Middle frontal gyrus (tissue), 1 donor: ENCODE measurements around the gene ACAA1.
"Not testable (repeated sequence)": the region's sequence is repeated elsewhere in the genome, so short reads cannot be mapped to it uniquely, and the experiment has no call there.

Source experiments
- DNase-seq: peaks from one replicate; pipeline ENCODE4 v3.0.0-alpha.2; 2015; ENCODE audit warnings: low spot score; ENCODE audit errors: extremely low spot score

The ACAA1 gene

DNA sequence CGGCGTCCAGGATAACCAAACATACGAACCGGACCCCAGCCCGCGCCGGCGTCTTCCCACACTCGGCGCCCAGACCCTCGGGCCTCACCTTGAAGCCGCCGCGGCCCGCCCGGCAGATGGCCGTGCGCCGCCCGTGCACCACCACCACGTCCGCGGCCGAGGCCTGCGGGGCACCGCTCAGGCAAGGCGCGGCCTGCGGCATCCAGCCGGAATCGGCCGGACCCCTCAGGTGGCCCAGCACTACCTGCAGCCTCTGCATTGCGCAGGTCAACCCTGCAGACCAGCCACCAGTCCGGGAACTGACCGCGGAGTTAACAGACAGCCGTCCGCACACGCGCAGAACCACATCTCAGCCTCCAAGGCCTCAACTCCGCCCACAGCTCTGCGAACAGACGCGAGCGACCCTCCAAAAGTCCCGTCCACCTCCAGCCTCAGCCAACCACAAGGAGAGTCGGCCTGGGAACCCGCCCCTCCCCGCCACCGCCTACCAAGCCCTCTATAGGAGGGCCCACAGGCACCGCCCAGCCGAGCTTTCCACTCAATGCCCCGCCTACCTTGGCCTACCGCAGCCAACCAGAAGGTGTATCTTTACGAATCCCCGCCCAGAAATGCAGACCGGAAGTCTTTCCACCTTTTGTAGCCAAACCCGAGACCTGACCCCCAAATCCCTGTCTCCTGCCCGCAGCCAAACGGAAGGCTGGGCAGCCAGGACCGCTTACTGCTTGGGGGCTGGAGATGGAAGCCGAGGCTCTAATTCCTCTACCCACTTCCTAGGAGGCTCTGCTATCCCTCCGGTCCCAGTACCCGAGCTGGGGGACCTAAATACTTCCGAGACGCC, at the start of gene ACAA1:
Gene ACAA1 (minus strand): TSS at position 351 of the 838 bp plus-strand sequence. CDS start 92 bp downstream, at position 259.
- DNase-seq: peak; percentile 97

GRCh38 chr3:38177181-38177580, 40.3 kb upstream of the ACAA1 start:
- no peak for DNase-seq

DNA sequence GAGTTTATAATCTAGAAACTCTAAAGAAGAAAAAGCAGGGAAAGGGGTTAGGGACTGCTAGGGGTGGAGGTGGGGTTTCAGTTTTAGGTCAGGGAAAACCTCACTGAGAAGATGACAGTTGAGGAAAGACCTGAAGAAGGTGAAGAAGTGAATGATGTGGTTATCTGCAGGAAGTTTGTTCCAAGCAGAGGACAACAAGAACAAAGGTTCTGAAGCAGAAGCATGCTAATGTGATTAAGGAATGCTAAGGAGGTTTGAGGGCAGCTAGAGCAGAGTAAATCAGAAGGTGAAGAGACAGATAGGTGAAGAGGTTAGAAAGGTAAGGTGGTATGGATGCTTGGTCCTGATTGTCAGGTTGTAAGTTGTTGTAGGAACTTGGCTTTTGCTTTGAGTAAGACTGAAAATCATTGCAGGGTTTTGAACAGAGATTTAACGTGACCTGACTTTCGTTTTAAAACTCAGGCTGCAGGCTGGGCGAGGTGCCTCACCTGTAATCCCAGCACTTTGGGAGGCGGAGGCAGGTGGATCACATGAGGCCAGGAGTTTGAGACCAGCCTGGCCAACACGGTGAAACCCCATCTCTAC, 37.0 kb upstream of the ACAA1 start:
- DNase-seq: no peak

- no peak for DNase-seq
Observed at GRCh38 chr3:38171622-38172021, 34.7 kb upstream of the ACAA1 start.

- DNase-seq: no peak
Observed at GRCh38 chr3:38170722-38171121, 33.8 kb upstream of the ACAA1 start.

GRCh38 chr3:38169027-38169317, 32.0 kb upstream of the ACAA1 start:
- DNase-seq: no peak

DNA sequence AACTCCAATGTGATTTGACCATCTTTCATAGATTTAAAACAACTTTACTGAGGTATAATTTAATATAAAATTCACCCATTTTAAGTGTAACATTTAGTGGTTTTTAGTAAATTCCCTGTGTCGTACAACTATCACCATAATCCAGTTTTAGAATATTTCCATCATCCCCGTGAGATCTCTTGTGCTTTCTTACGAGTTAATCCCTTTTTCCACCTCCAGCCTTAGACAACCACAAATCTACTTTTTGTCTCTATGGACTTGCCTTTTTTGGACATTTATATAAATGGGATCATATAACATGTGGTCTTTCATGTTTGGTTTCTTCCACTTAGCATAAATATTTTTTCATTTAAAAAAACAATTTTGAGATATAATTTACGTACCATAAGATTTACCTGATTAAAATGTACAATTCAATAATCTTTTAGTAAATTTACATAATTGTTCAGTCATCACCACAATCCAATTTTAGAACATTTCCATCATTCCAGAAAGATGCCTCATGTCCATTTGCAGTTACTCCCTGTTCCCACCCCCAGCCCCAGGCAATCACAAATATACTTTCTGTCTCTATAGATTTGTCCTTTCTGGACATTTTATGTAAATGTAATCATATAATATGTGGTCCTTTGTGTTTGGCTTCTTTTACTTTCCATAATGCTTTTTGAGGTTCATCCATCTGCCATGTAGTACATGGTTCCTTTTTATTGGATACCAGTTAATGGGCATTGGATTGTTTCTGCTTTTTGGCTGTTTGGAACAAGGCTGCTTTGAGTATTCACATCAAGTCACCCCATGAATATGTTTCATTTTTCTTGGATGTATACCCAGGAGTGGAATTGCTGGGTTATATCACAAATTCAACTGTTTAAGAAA, 31.5 kb upstream of the ACAA1 start:
- DNase-seq: no peak

DNA sequence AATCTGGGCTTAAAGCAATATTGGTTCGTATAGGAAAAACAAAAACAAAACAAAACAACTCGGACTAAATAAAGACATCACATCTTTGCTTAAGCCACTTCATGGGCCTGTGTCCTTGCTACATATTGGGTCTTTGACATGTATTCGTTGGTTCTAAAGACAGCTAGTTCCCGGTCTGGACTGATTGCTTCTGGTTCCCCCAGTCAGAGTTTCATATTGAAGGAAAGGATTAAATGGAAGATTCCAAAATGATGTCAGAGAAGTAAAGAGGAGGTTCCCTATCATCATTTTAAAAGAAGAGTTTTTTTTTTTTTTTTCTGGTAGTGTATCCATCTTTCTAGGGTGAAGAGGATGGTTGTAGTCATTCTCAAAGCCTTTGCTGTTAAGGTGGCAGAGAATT, 30.7 kb upstream of the ACAA1 start:
- DNase-seq: no peak

DNA sequence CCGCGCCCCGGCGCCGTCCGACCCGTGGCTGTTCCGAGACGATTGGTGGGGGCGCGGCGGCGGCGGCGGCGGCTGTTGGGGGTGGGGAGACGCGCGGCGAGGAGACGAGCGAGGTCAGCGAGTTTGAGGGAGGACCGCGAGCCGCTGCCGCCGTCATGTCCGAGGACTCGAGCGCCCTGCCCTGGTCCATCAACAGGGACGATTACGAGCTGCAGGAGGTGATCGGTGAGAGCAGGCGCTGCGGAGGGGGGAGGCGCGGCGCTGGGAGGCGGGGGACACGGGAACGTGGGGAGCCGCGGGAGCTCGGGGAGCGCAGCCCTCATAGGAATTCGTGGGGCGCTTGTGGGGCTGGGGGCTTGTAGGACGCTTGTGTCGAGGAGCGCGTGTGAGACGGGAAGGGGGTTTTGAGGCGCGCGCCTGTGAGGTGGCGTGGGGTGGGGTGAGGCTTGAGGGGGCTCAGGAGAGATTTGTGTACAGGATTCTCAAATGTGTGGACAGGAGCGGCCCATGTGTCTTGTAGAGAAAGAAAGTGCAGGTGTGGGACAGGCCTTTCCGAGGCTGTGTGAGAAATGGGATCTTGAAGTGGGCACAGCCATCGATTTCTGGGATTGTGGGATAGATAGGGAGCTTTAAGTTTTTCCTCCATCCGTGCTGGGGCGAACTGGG, 28.9 kb upstream of the ACAA1 start:
- no peak for DNase-seq

DNA sequence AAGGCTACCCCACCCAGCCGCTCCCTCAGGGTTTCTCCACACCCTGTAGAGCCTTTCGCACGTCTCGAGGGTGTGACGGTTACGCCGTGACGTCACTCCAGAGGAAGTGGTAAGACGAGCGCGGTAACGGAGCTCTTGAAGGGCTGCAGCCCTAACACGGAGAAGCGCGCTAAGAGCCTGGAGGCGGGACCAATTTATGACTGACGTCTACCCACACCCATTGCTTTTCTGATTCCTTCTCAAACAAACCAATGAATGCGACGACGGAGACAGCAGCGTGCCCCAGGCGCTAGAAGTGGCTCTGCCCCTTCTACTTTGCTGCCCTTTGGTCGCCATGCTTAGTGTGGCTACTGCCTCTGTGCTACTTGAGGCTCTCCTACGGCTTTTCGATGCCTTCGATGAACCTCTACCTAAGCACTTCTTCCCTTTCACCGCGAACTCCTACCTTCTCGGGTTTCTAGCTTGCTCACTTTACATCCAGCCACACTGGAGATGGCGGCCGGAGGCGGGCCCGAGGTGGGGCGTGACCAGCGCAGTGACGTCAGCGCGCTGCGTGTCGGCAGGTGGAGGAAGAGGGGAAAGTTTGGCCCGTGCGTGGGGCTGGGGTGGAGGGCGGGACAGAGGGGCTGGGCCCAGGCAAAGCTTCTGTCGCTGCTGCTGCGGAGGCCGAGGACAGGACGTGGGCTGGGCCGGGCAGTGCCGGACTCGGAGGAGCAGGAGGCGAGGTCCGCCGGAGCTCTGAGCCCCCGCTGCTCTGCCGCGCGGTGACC, 28.2 kb upstream of the ACAA1 start, which contains the start of gene OXSR1:
Gene OXSR1 (plus strand): TSS at position 586 of the 770 bp plus-strand sequence. CDS start 340 bp downstream, outside the sequence.
- peak; percentile 98 for DNase-seq

DNA sequence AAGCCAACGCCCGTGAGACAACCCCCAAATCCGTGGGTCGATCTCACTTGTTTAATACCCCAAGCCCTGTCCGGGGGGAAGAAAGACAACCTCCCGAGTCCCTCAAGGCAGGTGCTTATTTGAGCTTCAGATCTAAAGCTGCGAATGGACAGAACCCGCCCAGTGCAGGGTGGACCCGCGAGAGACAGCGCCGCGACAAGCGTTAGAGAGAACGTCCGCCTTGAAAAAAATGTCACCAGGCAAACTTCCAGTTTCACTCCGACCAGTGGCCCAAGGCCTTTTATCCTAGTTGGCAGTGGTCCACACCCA, 27.7 kb upstream of the ACAA1 start:
- no peak for DNase-seq

GRCh38 chr3:38163841-38164642, 27.1 kb upstream of the ACAA1 start:
- DNase-seq: no peak

DNA sequence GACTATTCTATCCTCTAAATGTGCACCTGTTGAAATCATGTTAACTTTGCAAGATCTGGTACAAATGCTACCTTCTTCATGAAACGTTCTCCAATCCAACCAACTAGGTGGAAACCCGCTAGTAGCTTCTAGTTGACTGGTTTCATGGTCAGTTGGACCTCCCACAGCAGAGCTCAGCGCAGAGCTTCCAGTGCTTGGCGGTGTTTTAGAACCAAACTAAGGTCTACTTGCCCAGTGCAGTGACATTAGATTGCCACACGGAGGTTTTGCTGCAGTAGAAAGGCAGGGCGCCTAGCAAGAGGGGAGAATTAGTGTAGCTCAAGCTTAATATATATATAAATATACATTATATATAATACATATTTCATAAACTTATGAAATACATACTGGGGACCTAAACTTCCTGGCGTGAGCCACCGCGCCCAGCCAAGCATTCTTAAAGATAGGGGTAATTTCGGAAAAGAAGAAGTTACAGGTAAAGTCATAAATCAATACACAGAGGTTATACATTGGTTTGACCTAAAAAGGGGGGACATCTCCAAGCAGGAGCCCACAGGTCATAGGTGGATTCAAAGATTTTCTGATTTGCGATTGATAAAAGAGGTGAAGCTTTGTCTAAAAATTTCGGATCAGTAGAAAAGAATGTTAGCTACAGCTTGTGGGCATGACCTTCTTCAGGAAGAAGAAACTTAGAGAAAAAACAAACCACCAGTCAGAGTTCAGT, 26.4 kb upstream of the ACAA1 start:
- no peak for DNase-seq

DNA sequence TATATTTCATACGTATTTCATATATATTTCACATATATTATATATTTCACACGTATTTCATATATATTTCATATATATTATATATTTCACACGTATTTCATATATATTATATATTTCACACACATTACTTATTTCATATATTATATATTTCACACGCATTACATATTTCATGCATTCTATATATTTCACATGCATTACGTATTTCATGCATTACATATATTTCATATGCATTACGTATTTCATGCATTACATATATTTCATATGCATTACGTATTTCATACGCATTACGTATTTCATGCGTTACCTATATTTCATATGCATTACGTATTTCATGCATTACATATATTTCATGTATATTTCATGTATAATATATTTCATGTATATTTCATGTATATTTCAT, 23.8 kb upstream of the ACAA1 start:
- not testable (repeated sequence) for DNase-seq

DNA sequence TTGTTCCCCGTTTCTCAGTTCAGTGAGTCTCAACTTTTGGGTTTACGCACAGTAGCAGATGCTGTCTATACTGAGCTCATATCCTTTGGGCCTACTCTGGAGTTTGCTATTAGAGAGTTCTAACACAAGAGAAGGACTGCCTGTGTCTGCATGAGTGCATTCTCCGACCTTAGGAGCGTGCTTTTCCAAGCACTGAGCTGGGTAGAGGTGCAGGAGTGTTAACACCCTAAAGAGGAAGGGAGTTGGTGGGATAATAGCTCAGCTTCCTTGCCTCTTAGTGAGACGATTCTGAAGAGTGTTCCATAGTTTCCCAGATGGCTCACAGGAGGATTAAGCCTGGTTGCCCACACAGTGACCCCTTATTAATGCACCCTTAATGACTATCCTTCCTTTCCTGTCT, 21.5 kb upstream of the ACAA1 start:
- DNase-seq: no peak

GRCh38 chr3:38157595-38157994, 20.7 kb upstream of the ACAA1 start:
- no peak for DNase-seq

DNA sequence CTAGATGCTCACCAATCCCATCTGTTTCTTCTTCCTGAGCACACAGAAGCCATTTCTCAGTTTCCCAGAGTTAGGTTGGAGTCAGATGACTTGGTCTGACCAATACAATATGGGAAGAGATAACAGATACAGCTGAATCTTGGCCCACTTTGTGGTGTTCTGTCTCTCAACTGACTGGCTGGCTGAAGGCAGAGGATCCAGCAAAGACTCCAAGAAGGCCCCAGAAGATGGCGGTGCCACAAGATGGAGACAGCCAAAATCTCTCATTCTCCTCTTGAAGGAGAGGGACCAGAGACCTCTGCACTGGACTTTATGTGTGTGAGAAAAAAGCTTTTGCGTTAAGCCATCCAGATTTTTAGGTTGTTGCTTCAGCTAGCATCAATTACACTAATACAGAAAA, 20.2 kb upstream of the ACAA1 start:
- DNase-seq: no peak

GRCh38 chr3:38155825-38156224, 18.9 kb upstream of the ACAA1 start:
- DNase-seq: no peak

DNA sequence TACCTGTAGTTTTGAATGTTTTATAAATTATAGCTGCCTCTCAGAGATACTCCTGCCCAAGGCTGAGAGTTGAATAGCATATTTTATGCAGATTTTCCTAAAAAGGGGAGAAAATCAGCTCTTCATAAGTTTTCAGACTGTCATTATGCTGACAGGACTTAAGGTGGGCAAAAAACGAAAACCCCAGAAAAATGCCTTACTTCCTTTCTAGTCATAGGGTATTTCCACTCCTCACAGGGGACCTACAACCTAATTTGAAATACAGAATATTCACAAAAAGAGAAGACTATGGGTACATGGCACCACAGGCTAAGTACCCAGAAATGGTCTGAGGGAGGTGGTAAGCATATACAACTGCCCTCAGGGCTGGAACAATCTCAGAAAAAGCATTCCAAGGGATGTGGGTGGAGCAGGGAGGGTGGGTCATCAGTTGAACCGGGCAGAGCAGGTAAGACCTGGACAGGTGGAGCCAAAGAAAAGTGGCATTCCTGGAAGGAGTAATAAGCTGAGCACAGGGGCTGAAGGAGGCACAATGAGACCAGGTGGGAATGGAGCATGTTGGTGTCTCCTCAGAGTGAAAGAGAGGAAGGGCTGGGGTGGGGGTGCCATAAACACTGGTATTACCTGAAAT, 17.8 kb upstream of the ACAA1 start:
- DNase-seq: no peak
